Esophagus muscularis mucosa (tissue), 4 donors: ENCODE measurements around the gene PPIP5K1. TPM values are rescaled to one million over a fixed set of nuclear protein-coding genes. Genes with fewer than 3 reads are reported as not detected.
"Not testable (repeated sequence)": the region's sequence is repeated elsewhere in the genome, so short reads cannot be mapped to it uniquely, and the experiment has no call there.

ENCODE experiments used
- DNase-seq: peaks from one replicate; pipeline ENCODE4 v3.0.0-alpha.2; 2017; ENCODE audit errors: extremely low spot score
- H3K27ac ChIP-seq, 4 donors: fragments of 200-600 bp; sonication (generic); replicated peaks in 1 of 4; 1 replicate in 3 of 4; 2 replicates in 1 of 4; pipeline ENCODE4 v1.5.1; 2016 to 2019; ENCODE audit warnings: mild to moderate bottlenecking in 1 of 4
- H3K27me3 ChIP-seq, 4 donors: fragments of 200-600 bp; sonication (generic); one replicate each; pipeline versions ENCODE4 v1.5.1 to v1.6.0; 2016 to 2019
- H3K36me3 ChIP-seq, 4 donors: fragments of 200-600 bp; sonication (generic); one replicate each; pipeline ENCODE4 v1.5.1; 2016 to 2019
- H3K4me1 ChIP-seq, 4 donors: fragments of 200-600 bp; sonication (generic); one replicate each; pipeline ENCODE4 v1.5.1; 2016 to 2019
- H3K4me3 ChIP-seq, 4 donors: fragments of 200-600 bp; sonication (generic); 1 replicate in 2 of 4; 2 replicates in 2 of 4; pipeline ENCODE4 v1.5.1; 2016 to 2019; ENCODE audit warnings: mild to moderate bottlenecking in 4 of 4, moderate library complexity in 1 of 4
- H3K9me3 ChIP-seq, 4 donors: fragments of 200-600 bp; sonication (generic); 1 replicate in 3 of 4; 2 replicates in 1 of 4; pipeline ENCODE4 v1.5.1; 2016 to 2019
- EP300 ChIP-seq: sonication (generic); formaldehyde crosslinking; IDR thresholded peaks from one replicate; pipeline ENCODE4 v1.6.1; 2017; ENCODE audit warnings: antibody characterized with exemption
- POLR2A ChIP-seq: fragments of 450-650 bp; IDR thresholded peaks from one replicate; pipeline ENCODE4 v1.6.1; 2017; ENCODE audit warnings: antibody characterized with exemption, moderate library complexity, mild to moderate bottlenecking, low read depth
- POLR2AphosphoS5 ChIP-seq, 2 donors: sonication (generic); formaldehyde crosslinking; IDR thresholded peaks; one replicate each; pipeline ENCODE4 v1.6.1; 2017; ENCODE audit warnings: antibody characterized with exemption in 2 of 2
- WGBS: methylation state at CpG from one replicate; pipeline ENCODE4 v1.1.5; 2018; 5-methylcytosine and 5-hydroxymethylcytosine counted together
- intact Hi-C: fragments of 100-400 bp; cut with DNase I; formaldehyde crosslinking; loops from one replicate; pipeline ENCODE4 v1.15.1; 2023
- total RNA-seq, 4 donors: library from RNA; depleted of rRNA; stranded (reverse); fragments of >200 nt; gene quantifications; one replicate each; pipeline versions ENCODE4 v1.1.0 to v1.2.1, GENCODE V29; 2016
- TF ChIP-seq, protein P1 (sequence below), 3 experiments: fragments of 200-600 bp in 2 of 3; fragments of 450-650 bp in 1 of 3; sonication (generic) in 2 of 3; IDR thresholded peaks; one replicate each; pipeline ENCODE4 v1.5.1; 2017 to 2019; ENCODE audit warnings: antibody characterized with exemption in 3 of 3, mild to moderate bottlenecking in 2 of 3, moderate library complexity in 1 of 3

Gene PPIP5K1
- total RNA-seq, 4 donors from 2014 or later, result 9.8 to 73.4 (median 23.3) TPM

DNA sequence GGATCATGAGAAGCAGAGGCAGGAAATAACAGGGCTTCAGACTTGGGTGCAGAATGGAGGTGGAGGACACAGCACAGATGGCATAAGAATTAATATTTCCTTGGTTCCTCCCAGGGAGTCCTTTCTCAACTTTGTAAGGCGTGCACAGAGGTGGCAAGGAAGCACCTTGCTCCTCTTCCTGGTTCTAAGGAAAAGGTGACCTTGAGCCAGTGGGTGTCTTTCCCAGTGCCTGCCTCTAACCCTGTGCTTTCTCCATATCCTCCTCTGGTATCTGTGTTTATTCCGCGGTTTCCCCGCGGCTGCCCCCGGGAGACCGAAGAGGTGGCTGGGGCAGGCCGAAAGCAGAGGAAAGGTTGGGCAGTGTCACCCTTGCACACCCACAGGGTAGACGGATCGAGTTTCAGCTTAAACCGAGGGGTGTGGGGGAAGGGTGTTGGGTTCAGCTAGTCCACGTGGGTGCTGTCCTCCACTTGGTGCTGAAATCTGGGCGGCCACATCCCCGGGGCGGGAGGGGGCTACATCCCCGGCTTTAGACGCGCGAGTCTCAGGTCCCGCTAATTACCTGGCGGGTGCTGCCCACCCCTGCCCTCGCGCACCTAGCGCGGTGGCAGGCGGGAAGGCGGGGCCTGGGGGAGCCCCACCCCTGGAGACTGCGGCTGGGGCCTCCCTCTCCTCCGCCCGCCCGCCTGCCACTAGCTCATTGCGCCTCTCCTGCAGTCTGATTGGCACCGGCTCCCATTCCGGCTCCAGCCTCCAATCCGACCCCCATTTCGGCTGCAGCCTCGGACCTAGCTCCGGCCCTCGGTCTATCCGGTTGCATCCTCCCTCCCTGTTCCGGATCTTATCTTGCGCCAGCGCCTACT lies 3.6 kb upstream of the PPIP5K1 start, which contains the start of gene CKMT1B:
CKMT1B (plus strand) TSS at position 700 of the 863 bp plus-strand sequence. CDS start 192 bp downstream, outside the sequence.
- H3K36me3 ChIP-seq, H3K27me3 ChIP-seq, H3K27ac ChIP-seq, intact Hi-C loops, H3K4me1 ChIP-seq, H3K4me3 ChIP-seq, DNase-seq, H3K9me3 ChIP-seq: not testable (repeated sequence)
- WGBS, result no CpG with 5 or more reads among the region's 43 CpGs

DNA sequence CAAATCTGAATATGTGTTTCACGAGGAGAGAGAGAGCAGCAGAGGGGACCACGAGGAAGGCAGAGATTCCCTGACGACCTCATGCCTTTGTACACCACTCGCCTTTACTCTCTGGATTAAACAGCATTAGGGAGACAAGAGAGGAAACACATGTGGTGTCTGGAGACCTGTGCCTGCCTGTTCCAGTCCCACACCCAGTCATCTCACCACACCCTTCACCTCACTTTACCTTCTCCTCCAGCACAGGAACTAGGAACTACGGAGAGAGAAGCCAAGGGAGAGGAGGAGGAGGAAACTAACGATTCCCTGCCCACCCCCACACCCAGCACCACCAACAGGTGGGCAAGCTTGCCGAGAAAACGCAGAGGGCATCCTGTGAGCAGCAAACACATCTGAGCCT lies 2.8 kb upstream of the PPIP5K1 start:
- intact Hi-C loops, DNase-seq, H3K36me3 ChIP-seq, H3K27ac ChIP-seq, H3K27me3 ChIP-seq, H3K9me3 ChIP-seq, H3K4me1 ChIP-seq, H3K4me3 ChIP-seq: not testable (repeated sequence)
- WGBS, result no CpG with 5 or more reads among the region's 8 CpGs

DNA sequence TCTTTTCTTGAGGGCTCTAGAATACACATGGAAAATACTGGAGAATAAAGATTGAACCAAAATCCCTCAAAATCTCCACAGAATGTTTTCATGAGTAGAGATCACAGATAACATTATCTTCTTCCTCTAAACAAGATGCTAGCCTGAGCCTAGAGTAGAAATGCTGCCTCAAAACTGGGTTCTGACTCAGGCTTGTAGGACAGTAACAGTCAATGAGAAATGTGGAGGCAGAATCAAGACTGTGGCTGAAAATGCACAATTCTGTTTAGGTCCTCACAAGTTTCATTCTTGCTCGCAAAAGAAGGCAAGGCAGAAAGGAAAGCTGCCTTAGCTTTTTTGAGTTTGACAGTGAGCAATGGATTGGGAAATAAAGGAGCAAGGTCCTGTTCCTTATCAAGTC lies 15.4 kb downstream of the PPIP5K1 start:
- H3K4me1 ChIP-seq, intact Hi-C loops, H3K36me3 ChIP-seq, H3K27ac ChIP-seq, H3K4me3 ChIP-seq, DNase-seq, H3K9me3 ChIP-seq, H3K27me3 ChIP-seq: not testable (repeated sequence)
- WGBS, result no CpG with 5 or more reads among the region's 1 CpG

DNA sequence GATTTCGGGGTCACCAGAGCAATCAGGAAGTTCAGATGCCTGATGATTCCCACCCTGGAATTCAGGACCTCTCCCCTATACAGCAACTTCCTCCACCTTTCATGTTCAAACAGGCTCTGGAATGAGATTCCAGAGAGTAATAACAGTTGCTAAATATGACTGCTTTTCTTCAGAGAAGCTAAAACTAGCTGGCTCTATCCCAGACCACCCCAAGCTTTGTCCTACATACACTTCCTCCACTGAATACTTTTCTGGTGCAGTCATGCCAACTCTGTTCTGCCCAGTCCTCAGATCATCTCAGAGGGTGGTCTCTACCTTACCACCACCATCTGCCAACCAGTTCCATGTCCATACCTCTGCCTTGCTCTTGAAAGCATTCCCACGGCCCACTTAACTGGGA lies 23.4 kb downstream of the PPIP5K1 start:
- H3K4me1 ChIP-seq, DNase-seq, intact Hi-C loops, H3K27me3 ChIP-seq, H3K9me3 ChIP-seq, H3K27ac ChIP-seq, H3K4me3 ChIP-seq, H3K36me3 ChIP-seq: not testable (repeated sequence)
- no CpG with 5 or more reads among the region's 2 CpGs for WGBS

DNA sequence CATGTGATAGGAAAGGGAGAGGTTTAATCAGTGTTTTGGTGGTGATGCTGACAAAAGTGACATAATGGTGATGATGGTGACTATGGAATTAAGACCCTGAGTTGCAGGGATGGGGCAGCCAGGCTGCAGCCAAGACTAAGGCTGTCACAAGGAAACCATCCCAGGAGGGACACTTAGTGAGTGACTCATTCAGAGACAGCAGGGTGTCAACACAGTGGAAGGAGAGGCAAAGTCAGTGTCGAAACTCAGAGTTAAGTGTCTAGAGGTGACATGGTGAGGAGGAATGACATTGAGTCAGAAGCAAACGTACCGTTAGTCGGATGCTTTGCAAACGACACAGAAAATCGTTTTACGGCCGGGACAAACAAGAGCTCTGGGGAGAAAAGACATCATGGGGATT lies 26.2 kb downstream of the PPIP5K1 start:
- intact Hi-C loops, H3K4me1 ChIP-seq, H3K27me3 ChIP-seq, DNase-seq, H3K36me3 ChIP-seq, H3K4me3 ChIP-seq, H3K27ac ChIP-seq, H3K9me3 ChIP-seq: not testable (repeated sequence)
- no CpG with 5 or more reads among the region's 8 CpGs for WGBS

DNA sequence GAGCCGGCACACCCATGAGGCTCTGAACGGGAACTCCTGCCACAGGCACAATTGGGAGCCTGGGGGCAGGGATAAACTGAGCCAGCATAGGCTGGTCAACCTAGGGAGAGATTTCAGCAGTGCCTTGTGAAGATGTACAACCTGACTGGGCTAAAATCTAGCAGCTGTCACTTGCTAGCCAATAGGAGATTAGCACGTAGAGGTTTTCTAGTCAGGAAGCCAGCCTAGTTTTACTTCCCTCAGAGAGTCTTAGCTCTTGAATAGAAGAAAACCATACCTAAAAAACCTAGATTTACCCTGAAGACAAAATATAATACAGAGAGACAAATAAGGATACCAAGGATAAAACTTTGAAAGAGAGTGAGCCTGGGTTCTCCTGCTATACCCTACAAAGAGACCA lies 27.3 kb downstream of the PPIP5K1 start:
- H3K9me3 ChIP-seq, H3K27me3 ChIP-seq, intact Hi-C loops, DNase-seq, H3K4me1 ChIP-seq, H3K4me3 ChIP-seq, H3K27ac ChIP-seq: not testable (repeated sequence)
- H3K36me3 ChIP-seq, result peaks cover 3 to 13% (median 7%) of the 10 kb centered on the region in 4 donors
- WGBS, result no CpG with 5 or more reads among the region's 3 CpGs

DNA sequence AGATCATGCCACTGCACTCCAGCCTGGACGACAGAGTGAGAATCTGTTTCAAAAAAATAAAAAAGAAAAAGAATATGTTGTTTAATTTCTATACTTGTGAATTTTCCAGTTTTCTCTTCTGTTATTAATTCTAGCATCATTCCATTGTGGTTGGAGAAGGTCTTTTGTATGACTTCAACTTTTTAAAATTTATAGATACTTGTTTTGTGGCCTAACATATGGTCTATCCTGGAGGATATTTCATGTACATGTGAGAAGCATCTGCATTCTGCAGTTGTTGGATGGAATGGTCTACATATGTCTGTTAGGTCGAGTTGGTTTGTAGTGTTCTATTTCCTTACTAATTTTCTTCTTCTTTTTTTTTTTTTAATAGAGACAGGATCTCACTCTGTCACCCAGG lies 37.0 kb downstream of the PPIP5K1 start:
- no peaks in the 10 kb centered on the region for H3K9me3 ChIP-seq
- H3K4me1 ChIP-seq, result no peaks in the 10 kb centered on the region
- H3K4me3 ChIP-seq, result no peak overlapping the region
- DNase-seq, result no peak
- intact Hi-C loops, result no loop called here
- H3K27ac ChIP-seq, result no peak overlapping the region
- H3K36me3 ChIP-seq, result peaks cover 0 to 63% (median 10%) of the 10 kb centered on the region in 4 donors
- H3K27me3 ChIP-seq, result no peaks in the 10 kb centered on the region
- 83% methylated on average over 2 of the region's 2 CpGs for WGBS
- TF ChIP-seq EP300, result no peak
- TF ChIP-seq POLR2AphosphoS5 (IDR thresholded peaks at IDR 0.05), result no peak
- TF ChIP-seq, protein P1, sequence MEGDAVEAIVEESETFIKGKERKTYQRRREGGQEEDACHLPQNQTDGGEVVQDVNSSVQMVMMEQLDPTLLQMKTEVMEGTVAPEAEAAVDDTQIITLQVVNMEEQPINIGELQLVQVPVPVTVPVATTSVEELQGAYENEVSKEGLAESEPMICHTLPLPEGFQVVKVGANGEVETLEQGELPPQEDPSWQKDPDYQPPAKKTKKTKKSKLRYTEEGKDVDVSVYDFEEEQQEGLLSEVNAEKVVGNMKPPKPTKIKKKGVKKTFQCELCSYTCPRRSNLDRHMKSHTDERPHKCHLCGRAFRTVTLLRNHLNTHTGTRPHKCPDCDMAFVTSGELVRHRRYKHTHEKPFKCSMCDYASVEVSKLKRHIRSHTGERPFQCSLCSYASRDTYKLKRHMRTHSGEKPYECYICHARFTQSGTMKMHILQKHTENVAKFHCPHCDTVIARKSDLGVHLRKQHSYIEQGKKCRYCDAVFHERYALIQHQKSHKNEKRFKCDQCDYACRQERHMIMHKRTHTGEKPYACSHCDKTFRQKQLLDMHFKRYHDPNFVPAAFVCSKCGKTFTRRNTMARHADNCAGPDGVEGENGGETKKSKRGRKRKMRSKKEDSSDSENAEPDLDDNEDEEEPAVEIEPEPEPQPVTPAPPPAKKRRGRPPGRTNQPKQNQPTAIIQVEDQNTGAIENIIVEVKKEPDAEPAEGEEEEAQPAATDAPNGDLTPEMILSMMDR (IDR thresholded peaks at IDR 0.05), result no peak
- no peak for TF ChIP-seq POLR2A

DNA sequence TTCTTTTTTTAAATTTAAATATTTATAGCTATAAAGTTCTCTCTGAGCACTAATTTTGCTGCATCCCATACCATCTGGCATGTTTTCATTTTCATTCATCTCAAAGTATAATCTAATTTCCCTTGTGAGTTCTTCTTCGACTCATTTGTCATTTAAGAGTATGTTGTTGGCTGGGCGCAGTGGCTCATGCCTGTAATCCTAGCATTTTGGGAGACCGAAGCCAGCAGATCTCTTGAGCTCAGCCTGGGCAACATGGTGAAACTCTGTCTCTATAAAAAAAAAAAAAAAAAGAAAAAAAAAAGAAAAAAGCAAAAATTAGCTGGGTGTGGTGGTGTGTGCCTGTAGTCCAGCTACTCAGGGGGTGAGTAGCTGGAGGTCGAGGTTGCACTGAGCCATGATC lies 37.8 kb downstream of the PPIP5K1 start:
- DNase-seq, result no peak
- intact Hi-C loops, result no loop called here
- Histone ChIP-seq H3K4me1 (no peaks in the 10 kb centered on the region), H3K27me3 (no peaks in the 10 kb centered on the region), H3K36me3 (peaks cover 0 to 58% (median 7%) of the 10 kb centered on the region in 4 donors), H3K9me3 (no peaks in the 10 kb centered on the region), H3K27ac (no peak overlapping the region), H3K4me3 (no peak overlapping the region)
- TF ChIP-seq POLR2A (no peak), POLR2AphosphoS5 (IDR thresholded peaks at IDR 0.05) (no peak), EP300 (no peak)
- TF ChIP-seq, protein P1 (IDR thresholded peaks at IDR 0.05), result no peak
- 97% methylated on average over 4 of the region's 4 CpGs for WGBS
